ENCODE measurements around the gene SH3BP5L.

Gene SH3BP5L

DNA sequence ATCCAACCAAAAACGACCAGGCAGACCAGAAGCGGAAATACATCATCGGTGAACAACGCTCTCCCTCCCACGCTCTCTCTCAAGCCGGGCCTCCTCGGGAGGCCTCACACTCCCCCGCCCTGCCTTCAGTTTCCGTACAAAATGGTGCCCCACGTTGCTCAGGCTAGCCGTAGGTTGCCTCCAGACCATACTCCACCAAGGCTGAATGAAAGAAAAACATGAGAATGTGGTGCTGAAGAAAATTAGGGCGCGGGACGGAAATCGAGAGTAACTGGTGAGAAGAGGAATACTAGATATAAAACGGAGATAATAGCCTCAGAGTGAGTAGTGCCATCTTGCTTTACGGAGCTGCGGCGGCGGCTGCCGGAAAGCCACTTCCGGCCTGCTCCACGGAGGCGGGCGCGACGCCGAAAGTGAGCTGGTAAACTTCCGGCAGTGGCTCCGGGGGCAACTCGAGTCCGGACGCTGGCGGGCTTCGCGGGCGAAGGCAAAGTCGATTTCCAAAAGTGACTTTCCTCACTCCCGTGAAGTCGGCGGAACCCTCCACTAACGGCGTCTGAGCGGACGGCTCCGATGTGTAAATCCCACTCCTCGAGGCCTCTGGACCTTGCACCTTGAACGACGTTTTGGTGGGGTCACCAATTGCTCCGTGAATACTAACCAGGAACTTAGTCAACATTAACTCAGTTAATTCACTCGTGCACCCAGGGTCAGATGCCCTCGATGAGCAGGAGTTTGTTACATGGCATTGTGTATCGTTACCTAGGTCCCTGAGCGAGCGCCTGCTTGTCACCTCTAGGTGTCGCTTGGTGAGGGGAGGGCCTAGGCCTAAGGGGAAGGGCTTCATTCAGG is at the start of gene SH3BP5L:
Gene SH3BP5L (minus strand): TSS at position 7 of the 852 bp plus-strand sequence. CDS start 980 bp downstream, outside the sequence.
- peak; percentile 90 for DNase-seq

GRCh38 chr1:248873993-248874533 is 48.3 kb upstream of the SH3BP5L start:
- peak; percentile 84 for DNase-seq

GRCh38 chr1:248873409-248873992 is 47.8 kb upstream of the SH3BP5L start:
- DNase-seq, result peak; percentile 95

GRCh38 chr1:248872752-248873408 is 47.2 kb upstream of the SH3BP5L start:
- DNase-seq, result peak; percentile 67

DNA sequence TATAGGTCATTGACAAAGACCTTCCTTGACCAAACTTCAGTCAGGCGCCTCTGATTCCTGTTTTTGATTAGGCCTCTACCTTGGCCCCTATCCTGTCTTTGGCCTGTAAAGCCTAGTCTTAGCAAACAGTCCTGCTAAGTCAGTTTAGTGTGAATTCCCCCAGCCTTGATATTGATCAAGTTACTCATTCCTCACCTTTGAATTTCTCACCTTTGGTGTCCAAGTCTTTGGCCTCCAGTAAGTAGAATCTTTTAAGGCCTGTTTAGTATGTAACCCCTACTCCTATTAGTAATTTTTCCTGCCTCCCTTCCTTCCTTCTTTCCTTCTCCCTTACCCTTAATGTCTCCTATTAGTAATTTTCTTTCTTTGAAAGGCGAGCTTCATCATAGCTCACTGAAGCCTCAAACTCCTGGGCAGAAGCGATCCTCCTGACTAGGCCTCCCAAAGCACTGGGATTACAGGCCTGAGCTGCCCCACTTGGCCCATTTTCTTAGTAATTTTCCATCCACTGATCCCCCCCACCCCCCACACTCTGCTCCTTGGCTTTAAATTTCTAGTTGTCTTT is 46.2 kb upstream of the SH3BP5L start:
- no peak for DNase-seq

- peak; percentile 82 for DNase-seq
Measured at GRCh38 chr1:248862998-248863881, 37.5 kb upstream of the SH3BP5L start.

- no peak for DNase-seq
Measured at GRCh38 chr1:248862695-248862997, 36.9 kb upstream of the SH3BP5L start.

GRCh38 chr1:248861616-248862015 is 35.9 kb upstream of the SH3BP5L start:
- DNase-seq, result no peak

DNA sequence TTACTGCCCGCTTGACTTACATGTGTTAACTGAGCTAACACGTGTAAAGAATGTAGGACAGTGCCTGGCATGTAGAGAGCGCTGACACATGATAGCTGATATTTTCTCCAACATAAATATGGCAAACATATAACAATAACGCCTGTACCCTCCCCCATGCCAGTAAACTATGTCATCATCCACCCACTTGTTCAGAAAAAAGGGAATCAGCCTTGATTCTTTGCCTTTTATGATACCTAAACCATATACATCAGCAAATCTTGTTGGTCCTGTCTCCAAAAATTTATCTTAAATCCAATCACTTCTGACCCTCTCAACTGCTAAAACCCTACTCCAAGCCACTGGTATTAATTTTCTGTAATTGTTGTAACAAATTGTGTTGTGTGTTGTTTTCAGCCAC is 34.3 kb upstream of the SH3BP5L start:
- no peak for DNase-seq

DNA sequence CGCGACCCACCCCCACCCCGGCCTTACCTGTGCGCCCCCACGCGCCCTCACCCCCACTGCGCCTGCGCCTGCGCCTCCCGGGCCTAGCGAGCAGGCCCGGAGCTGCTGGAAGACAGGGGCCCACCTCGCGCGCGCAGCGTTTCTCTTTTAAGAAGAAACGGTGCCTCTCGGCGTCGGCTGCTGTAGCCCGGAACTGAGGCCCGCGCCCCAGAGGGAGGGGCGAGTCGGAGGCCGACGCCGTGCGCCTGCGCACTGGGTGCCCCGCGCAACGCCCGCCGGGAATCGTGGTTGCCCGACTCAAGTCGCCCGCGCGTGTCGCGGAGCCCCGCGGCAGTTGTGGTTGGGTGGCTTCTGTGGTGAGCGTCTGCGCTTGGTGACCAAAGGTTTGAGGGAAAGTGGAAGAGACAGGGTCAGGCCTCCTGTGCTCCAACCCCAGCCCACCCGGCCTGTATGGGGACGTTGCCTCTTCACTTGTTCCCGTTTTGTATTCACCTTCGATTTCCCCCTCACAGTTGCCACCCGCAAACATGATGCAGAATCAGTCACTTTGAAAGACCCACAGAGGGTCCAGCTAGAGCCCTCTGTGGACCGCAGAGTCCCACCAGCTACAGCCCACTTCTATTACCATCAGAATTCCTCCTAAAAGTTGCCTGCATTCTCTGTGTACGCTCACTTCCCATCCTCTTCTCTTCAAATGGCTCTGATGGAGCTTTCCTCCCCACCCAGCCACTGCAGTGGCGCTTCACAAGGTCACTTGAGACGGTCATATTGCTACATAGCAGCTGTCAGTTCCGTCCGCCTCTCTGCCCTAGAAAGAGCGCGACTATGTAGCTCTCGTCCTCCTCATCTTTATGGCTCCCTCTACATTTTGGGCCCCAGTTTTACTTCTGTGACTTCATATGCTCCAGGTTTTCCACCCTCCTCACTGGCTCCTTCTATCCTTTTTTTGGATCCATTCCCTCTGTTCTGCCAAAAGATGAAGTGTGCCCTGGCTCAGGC is 33.5 kb upstream of the SH3BP5L start, which contains the start of gene ZNF692:
Gene ZNF692 (minus strand): TSS at position 195 of the 999 bp plus-strand sequence. CDS start 776 bp downstream, outside the sequence.
- DNase-seq, result peak; percentile 97

DNA sequence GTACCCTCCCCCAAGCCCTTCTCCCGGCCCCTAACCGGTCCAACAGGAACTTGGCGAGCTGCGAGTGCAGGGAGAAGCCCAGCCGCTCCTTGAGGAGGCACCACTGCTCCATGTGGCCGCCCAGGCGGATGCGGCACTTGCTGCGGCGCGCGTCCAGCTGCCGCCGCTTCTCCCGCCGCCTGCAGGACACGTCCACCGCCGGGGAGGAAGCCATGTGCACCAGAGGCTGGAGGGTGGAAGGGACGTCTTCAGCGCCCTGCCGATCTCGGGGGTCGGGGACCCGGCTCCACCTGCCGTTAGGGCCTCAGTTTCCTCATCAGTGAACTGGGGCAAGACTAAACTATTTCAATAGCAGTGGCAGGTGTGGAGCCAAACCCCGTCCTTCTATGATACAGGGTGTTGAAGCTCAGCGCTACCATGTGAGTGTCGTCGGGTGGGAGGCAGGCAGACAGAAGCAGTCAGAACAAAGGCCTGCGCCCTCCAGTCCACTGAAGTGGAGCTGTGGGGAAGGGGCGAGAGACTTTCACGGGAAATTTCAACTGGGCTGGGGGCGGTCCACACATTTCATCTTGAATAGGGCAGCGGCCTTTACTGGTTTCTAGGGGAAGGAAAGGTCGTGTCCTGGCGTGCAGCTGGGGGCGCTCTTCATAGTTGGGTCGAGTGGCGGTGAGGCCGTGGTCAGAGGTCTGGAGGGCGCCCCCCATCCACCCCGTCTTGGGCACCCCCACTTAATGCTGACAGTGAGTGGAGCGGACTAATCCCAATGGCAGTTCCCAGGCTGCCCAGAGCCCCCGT is 32.6 kb upstream of the SH3BP5L start:
- peak; percentile 36 for DNase-seq

DNA sequence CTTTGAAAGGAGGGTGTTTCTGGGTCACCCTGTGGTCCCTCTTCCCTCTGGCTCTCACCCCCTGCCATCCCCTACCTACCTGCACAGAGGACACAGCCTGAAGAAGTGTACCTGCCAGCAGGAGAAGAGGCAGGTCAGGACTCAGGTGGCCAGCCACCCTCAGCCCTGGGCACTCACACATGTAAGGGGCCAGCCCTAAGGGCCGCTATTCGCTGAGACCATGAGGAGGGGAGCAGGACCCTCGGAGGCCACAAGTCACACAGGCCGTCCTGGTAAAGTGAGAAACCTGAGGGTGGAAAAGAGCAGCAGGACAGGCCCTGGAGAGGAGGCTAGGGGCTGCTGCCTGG is 32.0 kb upstream of the SH3BP5L start:
- DNase-seq, result no peak

DNA sequence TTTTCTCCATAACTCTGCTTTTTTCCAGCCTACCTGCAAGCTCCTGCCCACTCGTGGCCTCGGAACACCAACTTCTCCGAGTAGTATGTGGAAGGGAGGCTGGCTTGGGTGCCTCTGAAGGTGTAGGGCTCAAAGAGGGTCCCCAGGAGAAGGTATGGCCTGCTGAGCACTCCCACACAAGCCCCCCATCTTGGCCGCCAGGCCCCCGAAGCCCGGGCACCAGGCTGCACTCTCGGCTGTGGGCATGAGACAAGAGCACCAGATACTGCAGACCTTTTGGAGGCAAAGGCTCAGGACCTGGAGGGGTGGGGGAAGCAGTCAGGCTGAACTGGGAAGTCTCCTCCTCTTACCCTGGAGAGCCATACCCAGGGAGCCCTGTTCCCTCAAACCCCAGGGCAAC is 31.5 kb upstream of the SH3BP5L start:
- no peak for DNase-seq

GRCh38 chr1:248856176-248856575 is 30.5 kb upstream of the SH3BP5L start:
- no peak for DNase-seq

DNA sequence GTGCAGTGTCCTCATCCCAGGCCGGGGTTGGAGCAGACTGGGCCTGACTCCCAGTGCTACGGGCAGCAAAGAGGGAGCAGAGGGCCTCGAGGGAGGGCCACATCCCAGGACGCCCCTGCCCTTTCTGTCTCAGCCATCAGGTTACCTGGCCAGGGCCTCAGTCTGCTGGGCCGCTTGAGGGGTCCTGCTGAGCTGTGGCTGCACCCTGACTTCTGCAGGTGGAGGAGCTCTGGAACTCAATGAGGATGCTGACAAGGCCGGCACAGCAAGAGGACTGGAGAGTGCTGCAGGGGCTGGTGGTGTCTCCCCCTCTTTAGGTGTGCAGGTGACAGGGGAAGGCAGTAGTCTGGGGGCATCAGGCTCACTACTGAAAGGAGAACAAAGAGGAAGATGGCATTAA is 29.9 kb upstream of the SH3BP5L start:
- no peak for DNase-seq

DNA sequence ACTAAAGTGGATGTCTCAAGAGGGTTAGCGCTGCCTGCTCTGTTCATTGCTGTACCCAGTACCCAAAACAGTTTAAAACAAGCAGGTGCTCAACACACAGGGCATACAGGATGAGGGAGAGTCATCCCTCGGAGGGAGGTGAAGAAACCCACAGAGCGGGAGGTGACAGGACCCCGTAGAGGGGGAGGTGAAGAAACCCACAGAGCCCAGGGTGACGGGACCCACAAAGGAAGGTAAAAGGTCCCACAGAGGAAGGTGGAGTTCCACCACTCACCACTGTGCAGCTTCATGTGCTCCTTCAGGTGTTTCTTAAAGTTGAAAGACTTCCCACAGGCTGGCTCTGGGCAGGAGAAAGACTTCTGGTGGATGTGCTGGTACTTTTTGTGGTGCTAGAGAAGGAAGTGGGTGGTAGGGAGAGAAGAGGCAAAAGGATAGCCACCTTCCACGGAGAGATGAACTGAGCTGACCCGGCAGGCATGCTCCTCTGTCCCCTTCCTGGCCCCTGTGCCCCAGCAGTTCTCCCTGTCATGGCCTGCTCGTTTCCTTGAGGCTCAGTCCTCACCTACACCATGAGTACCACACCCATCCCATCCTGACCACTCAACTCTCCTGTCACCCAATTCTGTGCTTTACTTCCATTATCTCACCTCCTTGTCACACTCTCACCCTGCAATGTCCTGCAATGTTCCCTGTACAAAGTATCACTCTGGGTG is 28.1 kb upstream of the SH3BP5L start:
- DNase-seq, result peak; percentile 17

DNA sequence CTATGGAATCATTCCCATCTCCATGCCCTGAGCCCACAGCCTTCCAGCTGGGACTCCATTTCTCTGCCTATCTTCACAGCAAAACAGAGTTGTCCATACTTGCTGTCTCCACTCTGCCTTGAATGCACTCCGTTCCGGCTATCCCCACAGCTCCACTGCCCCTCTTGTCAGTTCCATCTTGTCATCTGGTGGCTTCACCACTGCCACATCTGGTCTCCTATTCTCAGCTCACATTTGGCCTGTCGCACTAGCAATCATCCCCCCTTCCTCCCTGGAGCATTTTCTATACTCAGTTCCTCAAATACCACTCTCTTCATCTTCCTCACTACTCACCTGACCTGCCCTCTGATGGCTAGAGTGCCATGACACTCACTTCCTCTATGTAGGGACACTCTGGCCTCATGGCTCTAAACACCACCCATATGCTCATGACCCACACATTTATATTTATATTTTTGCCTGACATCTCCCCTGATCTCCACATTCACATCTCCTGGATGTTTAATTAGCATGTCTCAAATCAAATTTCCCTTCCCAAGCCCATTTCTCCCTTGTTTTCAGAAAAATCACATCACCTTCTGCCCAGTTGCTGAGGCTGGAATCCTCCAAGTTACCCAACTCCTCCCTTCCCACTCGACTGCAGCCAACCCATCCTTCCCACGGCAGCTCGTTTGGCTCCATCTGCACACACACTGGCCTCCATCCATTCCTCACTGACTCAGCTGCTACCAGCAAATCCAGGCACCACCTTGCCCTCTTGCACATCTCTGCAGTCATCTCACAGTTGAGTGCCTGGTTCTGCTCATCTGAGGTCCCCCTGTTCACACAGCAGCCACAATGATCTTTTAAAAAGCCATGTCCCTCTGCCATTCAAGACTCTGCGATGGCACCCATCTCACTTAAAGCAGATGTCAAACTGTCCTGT is 27.0 kb upstream of the SH3BP5L start:
- DNase-seq, result no peak

- DNase-seq, result no peak
Measured at GRCh38 chr1:248851390-248851789, 25.7 kb upstream of the SH3BP5L start.
